CD14-positive monocyte (primary cell): Measurements from ENCODE around the gene LOXL3. TPM values are rescaled to one million over a fixed set of nuclear protein-coding genes. Genes with fewer than 3 reads are reported as not detected.

Experiments
- DNase-seq, 3 donors: peaks; one replicate each; pipeline ENCODE4 v3.0.0-alpha.2; 2011 to 2022
- H2AFZ ChIP-seq: 2 replicates; pipeline ENCODE4 v1.6.0; 2012; ENCODE audit warnings: mild to moderate bottlenecking, low read depth, low read length, inconsistent platforms; ENCODE audit not compliant: insufficient read depth, poor library complexity, severe bottlenecking
- H3K27ac ChIP-seq, 2 donors: 1 replicate in 1 of 2; 2 replicates in 1 of 2; pipeline ENCODE4 v1.5.1; 2012 to 2013; ENCODE audit warnings: low read length in 2 of 2, control low read depth in 1 of 2, inconsistent platforms in 1 of 2, low read depth in 1 of 2, mild to moderate bottlenecking in 1 of 2
- H3K27me3 ChIP-seq, 2 donors: one replicate each; pipeline versions ENCODE4 v1.6.0 to v1.6.1; 2011 to 2013; ENCODE audit warnings: low read length in 2 of 2; ENCODE audit not compliant: control insufficient read depth in 2 of 2, insufficient read depth in 2 of 2
- H3K36me3 ChIP-seq, 2 donors: replicated peaks in 1 of 2; 1 replicate in 1 of 2; 2 replicates in 1 of 2; pipeline versions ENCODE4 v1.5.1 to v1.6.1; 2012 to 2013; ENCODE audit warnings: low read length in 2 of 2, control low read depth in 1 of 2, inconsistent platforms in 1 of 2, mild to moderate bottlenecking in 1 of 2; ENCODE audit not compliant: insufficient read depth in 2 of 2, control insufficient read depth in 1 of 2
- H3K4me1 ChIP-seq, 2 donors: 1 replicate in 1 of 2; 2 replicates in 1 of 2; pipeline versions ENCODE4 v1.5.1 to v1.6.1; 2012 to 2013; ENCODE audit warnings: low read length in 2 of 2, control low read depth in 1 of 2, inconsistent platforms in 1 of 2, mild to moderate bottlenecking in 1 of 2, moderate library complexity in 1 of 2; ENCODE audit not compliant: insufficient read depth in 2 of 2, control insufficient read depth in 1 of 2
- H3K4me2 ChIP-seq: replicated peaks from 2 replicates; pipeline ENCODE3; 2012; ENCODE audit warnings: low read length, moderate library complexity, mild to moderate bottlenecking; ENCODE audit not compliant: poor library complexity, severe bottlenecking; ENCODE audit errors: extremely low read depth
- H3K4me3 ChIP-seq, 3 experiments: fragments of 200-600 bp in 1 of 3; sonication (generic) in 1 of 3; replicated peaks in 1 of 3; 1 replicate in 2 of 3; 2 replicates in 1 of 3; pipeline ENCODE4 v1.5.1; 2011 to 2013; ENCODE audit warnings: low read length in 3 of 3, mild to moderate bottlenecking in 3 of 3, control low read depth in 2 of 3, low read depth in 2 of 3, inconsistent platforms in 1 of 3, moderate library complexity in 1 of 3
- H3K79me2 ChIP-seq: 2 replicates; pipeline ENCODE4 v1.6.0; 2012; ENCODE audit warnings: mild to moderate bottlenecking, control low read depth, inconsistent platforms, low read length, moderate library complexity; ENCODE audit not compliant: insufficient read depth
- H3K9ac ChIP-seq: 2 replicates; pipeline ENCODE4 v1.6.0; 2017; ENCODE audit warnings: low read length, mild to moderate bottlenecking; ENCODE audit not compliant: insufficient read depth, poor library complexity, severe bottlenecking
- H3K9me3 ChIP-seq, 2 donors: replicated peaks in 1 of 2; 1 replicate in 1 of 2; 2 replicates in 1 of 2; pipeline versions ENCODE4 v1.5.1 to v1.6.1; 2012 to 2013; ENCODE audit warnings: low read length in 2 of 2, control low read depth in 1 of 2; ENCODE audit not compliant: control insufficient read depth in 1 of 2, insufficient read depth in 1 of 2
- H4K20me1 ChIP-seq: 2 replicates; pipeline ENCODE4 v1.6.0; 2012; ENCODE audit warnings: mild to moderate bottlenecking, low read length, control low read depth, moderate library complexity; ENCODE audit not compliant: insufficient read depth
- H3K27ac Mint-ChIP-seq, 7 donors: one replicate each; pipeline ENCODE4 v1.8.0; 2020; ENCODE audit warnings: mild to moderate bottlenecking in 7 of 7, mixed read lengths in 7 of 7, moderate library complexity in 6 of 7, inconsistent platforms in 2 of 7
- H3K27me3 Mint-ChIP-seq, 3 donors: one replicate each; pipeline ENCODE4 v1.8.0; 2021 to 2022; ENCODE audit warnings: low read depth in 3 of 3, mild to moderate bottlenecking in 3 of 3, mixed read lengths in 3 of 3, moderate library complexity in 3 of 3, inconsistent platforms in 1 of 3
- H3K36me3 Mint-ChIP-seq, 2 donors: one replicate each; pipeline ENCODE4 v1.8.0; 2020; ENCODE audit warnings: mixed read lengths in 2 of 2, inconsistent platforms in 1 of 2, mild to moderate bottlenecking in 1 of 2
- H3K4me1 Mint-ChIP-seq: one replicate; pipeline ENCODE4 v1.8.0; 2020; ENCODE audit warnings: mild to moderate bottlenecking, mixed read lengths
- H3K4me3 Mint-ChIP-seq, 2 donors: one replicate each; pipeline ENCODE4 v1.8.0; 2020; ENCODE audit warnings: mild to moderate bottlenecking in 2 of 2, mixed read lengths in 2 of 2, moderate library complexity in 1 of 2
- H3K9me3 Mint-ChIP-seq, 7 donors: one replicate each; pipeline ENCODE4 v1.8.0; 2020 to 2022; ENCODE audit warnings: mixed read lengths in 7 of 7, mild to moderate bottlenecking in 6 of 7, moderate library complexity in 6 of 7, inconsistent platforms in 2 of 7
- CTCF ChIP-seq: fragments of 200-600 bp; IDR thresholded peaks from one replicate; pipeline ENCODE4 v1.8.0; 2022; ENCODE audit warnings: antibody characterized with exemption, mild to moderate bottlenecking
- WGBS: methylation state at CpG from one replicate; pipeline ENCODE4 v1.1.5; 2013; ENCODE audit warnings: missing lambda C conversion rate; ENCODE audit not compliant: insufficient coverage; 5-methylcytosine and 5-hydroxymethylcytosine counted together
- intact Hi-C, 2 donors: fragments of 100-400 bp; cut with micrococcal nuclease; formaldehyde crosslinking; loops; one replicate each; pipeline versions ENCODE4 v1.15.0 to v1.15.1; 2023
- polyA plus RNA-seq, 3 donors: library from polyadenylated mRNA; depleted of rRNA in 1 of 3; unstranded in 2 of 3; stranded (reverse) in 1 of 3; fragments of 300-500 nt in 2 of 3; fragments of >200 nt in 1 of 3; fragmentation: Illumina TruSeq in 2 of 3; gene quantifications; 1 replicate in 2 of 3; 2 replicates in 1 of 3; pipeline ENCODE4 v1.2.3, GENCODE V29; 2012 to 2021

Gene LOXL3
- polyA plus RNA-seq, 3 donors, result 18.2 to 35.0 (median 18.5) TPM

GRCh38 chr2:74576863-74577229 lies 23.1 kb upstream of the LOXL3 start:
- Mint-ChIP-seq H3K36me3 (no peaks in the 10 kb centered on the region), H3K27me3 (peaks cover 0 to 3% (median 0%) of the 10 kb centered on the region in 3 donors), H3K4me3 (peak overlapping the region in 1 of 2 donors; percentile 52), H3K9me3 (no peaks in the 10 kb centered on the region), H3K27ac (peak overlapping the region; percentile 86 to 96 (median 91)), H3K4me1 (peaks cover 67% of the 10 kb centered on the region)
- Histone ChIP-seq H3K79me2 (peaks cover 7% of the 10 kb centered on the region), H4K20me1 (no peaks in the 10 kb centered on the region), H2AFZ (no peak overlapping the region), H3K4me2 (peak overlapping the region; percentile 63), H3K27me3 (no peaks in the 10 kb centered on the region), H3K36me3 (no peaks in the 10 kb centered on the region), H3K9ac (no peak overlapping the region), H3K4me3 (peak overlapping the region in 2 of 3 experiments; percentile 12 to 63), H3K4me1 (peaks cover 70 to 75% of the 10 kb centered on the region in 2 donors), H3K9me3 (no peaks in the 10 kb centered on the region), H3K27ac (peak overlapping the region; percentile 59 to 88)
- no peak for TF ChIP-seq CTCF
- intact Hi-C loops, result no loop called here
- peak; percentile 78 to 87 (median 85) for DNase-seq
- 0% methylated on average over 1 of the region's 1 CpG for WGBS

GRCh38 chr2:74576211-74576862 lies 22.6 kb upstream of the LOXL3 start:
- Mint-ChIP-seq H3K27me3 (peaks cover 0 to 3% (median 0%) of the 10 kb centered on the region in 3 donors), H3K4me1 (peaks cover 68% of the 10 kb centered on the region), H3K9me3 (no peaks in the 10 kb centered on the region), H3K4me3 (peak overlapping the region in 1 of 2 donors; percentile 35), H3K36me3 (no peaks in the 10 kb centered on the region), H3K27ac (peak overlapping the region; percentile 86 to 96 (median 91))
- TF ChIP-seq CTCF, result no peak
- Histone ChIP-seq H3K27me3 (no peaks in the 10 kb centered on the region), H3K27ac (peak overlapping the region; percentile 59 to 88), H3K4me3 (peak overlapping the region in 1 of 3 experiments; percentile 63), H4K20me1 (no peaks in the 10 kb centered on the region), H3K4me2 (peak overlapping the region; percentile 63), H3K79me2 (peaks cover 7% of the 10 kb centered on the region), H3K9ac (no peak overlapping the region), H2AFZ (no peak overlapping the region), H3K4me1 (peaks cover 75 to 80% of the 10 kb centered on the region in 2 donors), H3K9me3 (no peaks in the 10 kb centered on the region), H3K36me3 (no peaks in the 10 kb centered on the region)
- 81% methylated on average over 2 of the region's 7 CpGs for WGBS
- no peak for DNase-seq
- intact Hi-C loops, result no loop called here
